SU-DHL-6 (cell line): Measurements from ENCODE around the gene CPT1C.

ENCODE experiments used
- H2AFZ ChIP-seq: fragments of 200-600 bp; sonication (generic); 2 replicates; pipeline ENCODE4 v1.6.1; 2014; ENCODE audit warnings: low read depth, mild to moderate bottlenecking, moderate library complexity, mixed read lengths, antibody characterized with exemption, low read length; ENCODE audit not compliant: severe bottlenecking
- H3F3A ChIP-seq: fragments of 200-600 bp; shearing (Covaris generic); 2 replicates; pipeline ENCODE4 v1.6.0; 2016; ENCODE audit warnings: antibody characterized with exemption, mild to moderate bottlenecking; ENCODE audit not compliant: insufficient read depth
- H3K27ac ChIP-seq: fragments of 200-600 bp; sonication (generic); 2 replicates; pipeline ENCODE4 v1.5.1; 2016; ENCODE audit warnings: low read depth, mild to moderate bottlenecking, low read length, moderate library complexity, mixed read lengths
- H3K27me3 ChIP-seq: fragments of 200-600 bp; sonication (generic), shearing (Covaris generic); 2 replicates; pipeline ENCODE4 v1.6.0; 2014; ENCODE audit warnings: mild to moderate bottlenecking, low read length
- H3K36me3 ChIP-seq: fragments of 200-600 bp; sonication (generic); 2 replicates; pipeline ENCODE4 v1.6.1; 2014; ENCODE audit warnings: mild to moderate bottlenecking, low read length, mixed read lengths
- H3K4me2 ChIP-seq: fragments of 300-600, 200-600 bp; shearing (Covaris generic), sonication (generic); 2 replicates; pipeline ENCODE4 v1.6.0; 2014; ENCODE audit warnings: low read length, low read depth, mild to moderate bottlenecking; ENCODE audit not compliant: poor library complexity, severe bottlenecking
- H3K4me3 ChIP-seq: fragments of 200-600 bp; sonication (generic); 2 replicates; pipeline ENCODE4 v1.5.1; 2014; ENCODE audit warnings: antibody characterized with exemption, low read length, mild to moderate bottlenecking, mixed read lengths; ENCODE audit not compliant: insufficient read depth, poor library complexity, severe bottlenecking
- H3K79me2 ChIP-seq: fragments of 200-600 bp; sonication (generic); 2 replicates; pipeline ENCODE4 v1.6.1; 2014; ENCODE audit warnings: mild to moderate bottlenecking, low read length, moderate library complexity; ENCODE audit not compliant: insufficient read depth
- H3K9ac ChIP-seq: fragments of 200-600 bp; sonication (generic); 2 replicates; pipeline ENCODE4 v1.7.0; 2014; ENCODE audit warnings: mild to moderate bottlenecking, low read length
- H3K9me2 ChIP-seq: fragments of 200-600 bp; sonication (generic); replicated peaks from 2 replicates; pipeline ENCODE4 v1.6.1; 2014; ENCODE audit warnings: low read length; ENCODE audit not compliant: insufficient read depth
- H3K9me3 ChIP-seq: fragments of 200-600 bp; sonication (generic); 2 replicates; pipeline ENCODE4 v1.6.1; 2014; ENCODE audit warnings: low read length, mixed read lengths; ENCODE audit not compliant: insufficient read depth
- H4K20me1 ChIP-seq: fragments of 200-600 bp; sonication (generic); 2 replicates; pipeline ENCODE4 v1.6.1; 2014; ENCODE audit warnings: low read depth, mild to moderate bottlenecking, antibody characterized with exemption, low read length, moderate library complexity, mixed read lengths
- EZH2phosphoT487 ChIP-seq: fragments of 200-600 bp; sonication (generic), shearing (Covaris generic); conservative IDR thresholded peaks from 2 replicates; pipeline ENCODE4 v1.6.1; 2018; ENCODE audit warnings: mild to moderate bottlenecking, antibody characterized with exemption, low read length, moderate library complexity, mixed read lengths
- TF ChIP-seq, protein P1 (sequence below): fragments of 200-600 bp; sonication (generic); IDR thresholded peaks from one replicate; pipeline ENCODE4 v1.5.1; 2017; ENCODE audit warnings: antibody characterized with exemption, mild to moderate bottlenecking, low read length, moderate library complexity; ENCODE audit not compliant: insufficient read depth, poor library complexity, severe bottlenecking

CPT1C gene

DNA sequence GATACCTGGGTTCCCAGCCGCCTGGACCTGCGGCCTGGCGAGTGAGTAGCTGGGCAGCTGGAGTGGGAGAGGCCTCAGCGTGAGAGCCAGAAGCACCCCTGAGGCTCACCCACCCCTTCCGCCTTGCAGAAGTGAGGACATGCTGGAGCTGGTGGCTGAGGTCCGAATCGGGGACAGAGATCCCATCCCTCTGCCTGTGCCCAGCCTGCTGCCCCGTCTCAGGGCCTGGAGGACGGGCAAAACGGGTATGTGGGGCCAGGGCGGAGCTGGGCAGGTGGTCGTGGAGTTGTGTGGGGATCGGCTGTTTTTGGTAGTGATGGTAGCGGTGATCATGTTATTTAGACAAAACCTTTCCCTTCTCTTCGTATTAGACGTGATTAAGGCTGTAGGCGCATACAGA lies 44.3 kb upstream of the CPT1C start:
- H3K9ac ChIP-seq: no peak overlapping the region
- H3K27ac ChIP-seq: no peak overlapping the region
- H3K27me3 ChIP-seq: no peaks in the 10 kb centered on the region
- H3F3A ChIP-seq: 0 out of 2 replicates have a peak, but pooled peaks cover 3% of the 10 kb centered on the region
- no peaks in the 10 kb centered on the region; the same call in 1 of the 2 replicates for H3K36me3 ChIP-seq
- H3K79me2 ChIP-seq: peaks cover 28% of the 10 kb centered on the region
- H4K20me1 ChIP-seq: no peaks in the 10 kb centered on the region
- H2AFZ ChIP-seq: no peak overlapping the region
- no peak overlapping the region for H3K4me3 ChIP-seq
- H3K4me2 ChIP-seq: no peak overlapping the region
- H3K9me3 ChIP-seq: no peaks in the 10 kb centered on the region
- no peak for TF ChIP-seq EZH2phosphoT487
- no peaks in the 10 kb centered on the region for H3K9me2 ChIP-seq

DNA sequence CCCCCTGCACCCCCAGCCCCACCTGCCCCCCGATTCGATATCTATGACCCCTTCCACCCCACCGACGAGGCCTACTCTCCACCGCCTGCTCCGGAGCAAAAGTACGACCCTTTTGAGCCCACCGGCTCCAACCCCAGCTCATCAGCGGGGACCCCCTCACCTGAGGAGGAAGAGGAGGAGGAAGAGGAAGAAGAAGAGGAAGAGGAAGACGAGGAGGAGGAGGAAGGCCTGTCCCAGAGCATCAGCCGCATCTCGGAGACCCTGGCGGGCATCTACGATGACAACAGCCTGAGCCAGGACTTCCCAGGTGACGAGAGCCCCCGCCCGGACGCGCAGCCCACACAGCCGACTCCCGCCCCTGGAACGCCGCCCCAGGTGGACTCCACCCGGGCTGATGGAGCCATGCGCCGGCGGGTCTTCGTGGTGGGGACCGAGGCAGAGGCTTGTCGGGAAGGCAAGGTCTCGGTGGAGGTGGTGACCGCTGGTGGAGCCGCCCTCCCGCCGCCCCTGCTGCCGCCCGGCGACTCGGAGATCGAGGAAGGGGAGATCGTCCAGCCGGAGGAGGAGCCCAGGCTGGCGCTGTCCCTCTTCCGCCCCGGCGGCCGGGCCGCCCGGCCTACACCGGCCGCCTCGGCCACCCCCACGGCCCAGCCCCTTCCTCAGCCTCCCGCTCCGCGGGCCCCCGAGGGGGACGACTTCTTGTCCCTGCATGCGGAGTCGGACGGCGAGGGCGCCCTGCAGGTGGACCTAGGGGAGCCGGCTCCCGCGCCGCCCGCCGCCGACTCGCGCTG lies 39.7 kb upstream of the CPT1C start:
- H3K36me3 ChIP-seq: no peaks in the 10 kb centered on the region; the same call in 1 of the 2 replicates
- no peaks in the 10 kb centered on the region for H3K9me3 ChIP-seq
- no peak overlapping the region for H3K4me3 ChIP-seq
- no peak overlapping the region for H2AFZ ChIP-seq
- no peak overlapping the region for H3K27ac ChIP-seq
- no peak overlapping the region for H3K4me2 ChIP-seq
- H3K9me2 ChIP-seq: no peaks in the 10 kb centered on the region
- no peaks in the 10 kb centered on the region for H3K79me2 ChIP-seq
- no peaks in the 10 kb centered on the region for H3K27me3 ChIP-seq
- H4K20me1 ChIP-seq: no peaks in the 10 kb centered on the region
- no peaks in the 10 kb centered on the region for H3F3A ChIP-seq
- H3K9ac ChIP-seq: no peak overlapping the region
- TF ChIP-seq, protein P1, sequence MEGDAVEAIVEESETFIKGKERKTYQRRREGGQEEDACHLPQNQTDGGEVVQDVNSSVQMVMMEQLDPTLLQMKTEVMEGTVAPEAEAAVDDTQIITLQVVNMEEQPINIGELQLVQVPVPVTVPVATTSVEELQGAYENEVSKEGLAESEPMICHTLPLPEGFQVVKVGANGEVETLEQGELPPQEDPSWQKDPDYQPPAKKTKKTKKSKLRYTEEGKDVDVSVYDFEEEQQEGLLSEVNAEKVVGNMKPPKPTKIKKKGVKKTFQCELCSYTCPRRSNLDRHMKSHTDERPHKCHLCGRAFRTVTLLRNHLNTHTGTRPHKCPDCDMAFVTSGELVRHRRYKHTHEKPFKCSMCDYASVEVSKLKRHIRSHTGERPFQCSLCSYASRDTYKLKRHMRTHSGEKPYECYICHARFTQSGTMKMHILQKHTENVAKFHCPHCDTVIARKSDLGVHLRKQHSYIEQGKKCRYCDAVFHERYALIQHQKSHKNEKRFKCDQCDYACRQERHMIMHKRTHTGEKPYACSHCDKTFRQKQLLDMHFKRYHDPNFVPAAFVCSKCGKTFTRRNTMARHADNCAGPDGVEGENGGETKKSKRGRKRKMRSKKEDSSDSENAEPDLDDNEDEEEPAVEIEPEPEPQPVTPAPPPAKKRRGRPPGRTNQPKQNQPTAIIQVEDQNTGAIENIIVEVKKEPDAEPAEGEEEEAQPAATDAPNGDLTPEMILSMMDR: no peak
- no peak for TF ChIP-seq EZH2phosphoT487

DNA sequence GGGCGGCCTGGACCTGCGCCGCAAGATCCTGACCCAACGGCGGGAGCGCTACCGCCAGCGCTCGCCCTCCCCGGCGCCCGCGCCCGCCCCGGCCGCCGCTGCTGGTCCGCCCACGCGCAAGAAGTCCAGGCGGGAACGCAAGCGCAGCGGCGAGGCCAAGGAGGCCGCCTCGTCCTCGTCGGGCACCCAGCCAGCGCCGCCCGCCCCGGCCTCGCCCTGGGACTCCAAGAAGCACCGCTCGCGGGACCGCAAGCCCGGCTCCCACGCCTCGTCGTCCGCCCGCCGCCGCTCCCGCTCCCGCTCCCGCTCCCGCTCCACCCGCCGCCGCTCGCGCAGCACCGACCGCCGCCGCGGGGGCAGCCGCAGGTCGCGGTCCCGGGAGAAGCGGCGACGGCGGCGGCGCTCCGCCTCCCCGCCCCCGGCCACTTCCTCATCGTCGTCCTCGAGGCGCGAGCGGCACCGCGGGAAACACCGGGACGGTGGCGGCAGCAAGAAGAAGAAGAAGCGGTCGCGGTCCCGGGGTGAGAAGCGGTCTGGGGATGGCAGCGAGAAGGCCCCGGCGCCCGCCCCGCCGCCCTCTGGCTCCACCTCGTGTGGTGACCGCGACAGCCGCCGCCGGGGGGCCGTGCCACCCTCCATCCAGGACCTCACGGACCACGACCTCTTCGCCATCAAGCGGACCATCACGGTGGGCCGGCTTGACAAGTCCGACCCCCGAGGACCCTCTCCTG lies 38.9 kb upstream of the CPT1C start:
- Histone ChIP-seq H3K4me3 (no peak overlapping the region), H3F3A (no peaks in the 10 kb centered on the region), H3K36me3 (no peaks in the 10 kb centered on the region; the same call in 1 of the 2 replicates), H3K79me2 (no peaks in the 10 kb centered on the region), H4K20me1 (no peaks in the 10 kb centered on the region), H3K9ac (no peak overlapping the region), H3K27me3 (no peaks in the 10 kb centered on the region), H2AFZ (no peak overlapping the region), H3K9me3 (no peaks in the 10 kb centered on the region), H3K4me2 (no peak overlapping the region), H3K27ac (no peak overlapping the region), H3K9me2 (no peaks in the 10 kb centered on the region)
- TF ChIP-seq EZH2phosphoT487: no peak
- TF ChIP-seq, protein P1: no peak
